Aortic smooth muscle cell (primary cell): Measurements from ENCODE around the gene CCM2L. TPM values are rescaled to one million over a fixed set of nuclear protein-coding genes. Genes with fewer than 3 reads are reported as not detected.

Experiments
- total RNA-seq: library from RNA; depleted of rRNA; stranded (reverse); fragments of >200 nt; gene quantifications from 2 replicates; pipeline ENCODE4 v1.2.3, GENCODE V29; 2014

CCM2L gene
- 0.37 and 0.53 TPM in 2 replicates for total RNA-seq

GRCh38 chr20:32010101-32010500 is at the start of gene CCM2L:
Gene CCM2L, plus strand, starts transcription at chr20:32010438. Its CDS starts 17 bp downstream, at chr20:32010455.

GRCh38 chr20:31967830-31968249 is 42.4 kb upstream of the CCM2L start, which contains the start of gene XKR7:
Gene XKR7, plus strand, starts transcription at chr20:31968151. Its CDS starts 25 bp downstream, at chr20:31968176.

GRCh38 chr20:32052090-32052777 is 42.0 kb downstream of the CCM2L start, which contains the start of gene HCK:
Gene HCK, plus strand, starts transcription at chr20:32052242.

Other genes with a start within 250 kb of the CCM2L start
- 0.13 and 0.19 TPM in 2 replicates for gene MYLK2, start 191.1 kb upstream of the CCM2L start, total RNA-seq
- gene FOXS1, start 164.8 kb upstream of the CCM2L start, total RNA-seq: 8.9 and 15.7 TPM in 2 replicates
- gene DUSP15, start 139.9 kb upstream of the CCM2L start, total RNA-seq: 1.6 and 2.5 TPM in 2 replicates
- 0.06 and 0.13 TPM in 2 replicates for gene TTLL9, start 139.8 kb upstream of the CCM2L start, total RNA-seq
- 4.8 and 5.3 TPM in 2 replicates for gene PDRG1, start 58.4 kb upstream of the CCM2L start, total RNA-seq
- gene XKR7, start 42.3 kb upstream of the CCM2L start, total RNA-seq: not detected in 2 replicates
- gene HCK, start 41.8 kb downstream of the CCM2L start, total RNA-seq: not detected in 2 replicates
- gene TM9SF4, start 99.3 kb downstream of the CCM2L start, total RNA-seq: 24.3 TPM in 2 replicates
- 0.79 and 0.81 TPM in 2 replicates for gene PLAGL2, start 197.3 kb downstream of the CCM2L start, total RNA-seq
- 34.6 and 39.8 TPM in 2 replicates for gene POFUT1, start 197.4 kb downstream of the CCM2L start, total RNA-seq